Astrocyte (in vitro differentiated cells and primary cell): ENCODE results near the gene GKN2. TPM values are rescaled to one million over a fixed set of nuclear protein-coding genes. Genes with fewer than 3 reads are reported as not detected.

Source experiments
- DNase-seq: peaks from one replicate; pipeline ENCODE4 v3.0.0-alpha.2; 2010; ENCODE audit warnings: low read depth
- FAIRE-seq: peaks from 2 replicates; lab custom pipeline; 2011; peaks lifted over from hg19 to GRCh38; lab: Jason Lieb, UNC
- H2AFZ ChIP-seq: 2 replicates; pipeline ENCODE4 v1.6.0; 2012; ENCODE audit warnings: low read depth, low read length, inconsistent platforms
- H3K27ac ChIP-seq: 2 replicates; pipeline ENCODE4 v1.5.1; 2011; ENCODE audit warnings: low read depth, low read length, inconsistent platforms
- H3K27me3 ChIP-seq: 2 replicates; pipeline ENCODE4 v1.6.0; 2011; ENCODE audit warnings: low read length, inconsistent platforms; ENCODE audit not compliant: insufficient read depth
- H3K36me3 ChIP-seq: 2 replicates; pipeline ENCODE4 v1.5.1; 2011; ENCODE audit warnings: low read length, inconsistent platforms; ENCODE audit not compliant: insufficient read depth
- H3K4me1 ChIP-seq: 2 replicates; pipeline ENCODE4 v1.5.1; 2011; ENCODE audit warnings: low read length, inconsistent platforms; ENCODE audit not compliant: insufficient read depth
- H3K4me2 ChIP-seq: 2 replicates; pipeline ENCODE4 v1.6.0; 2012; ENCODE audit warnings: low read length, inconsistent platforms
- H3K4me3 ChIP-seq: 2 replicates; pipeline ENCODE4 v1.5.1; 2011; ENCODE audit warnings: low read depth, mild to moderate bottlenecking, low read length, inconsistent platforms; ENCODE audit not compliant: insufficient read depth
- H3K79me2 ChIP-seq: 2 replicates; pipeline ENCODE4 v1.6.0; 2012; ENCODE audit warnings: mild to moderate bottlenecking, low read length, inconsistent platforms; ENCODE audit not compliant: insufficient read depth
- H3K9ac ChIP-seq: 2 replicates; pipeline ENCODE4 v1.6.0; 2012; ENCODE audit warnings: mild to moderate bottlenecking, low read length, inconsistent platforms
- H3K9me3 ChIP-seq: 2 replicates; pipeline ENCODE4 v1.5.1; 2012; ENCODE audit warnings: low read depth, mild to moderate bottlenecking, low read length, inconsistent platforms; ENCODE audit not compliant: insufficient read depth
- H4K20me1 ChIP-seq: 2 replicates; pipeline ENCODE4 v1.6.0; 2012; ENCODE audit warnings: low read length, inconsistent platforms; ENCODE audit not compliant: insufficient read depth
- H3K27ac Mint-ChIP-seq: one replicate; pipeline ENCODE4 v1.8.0; 2021; ENCODE audit warnings: mild to moderate bottlenecking, mixed read lengths; ENCODE audit not compliant: unreplicated experiment
- H3K27me3 Mint-ChIP-seq: one replicate; pipeline ENCODE4 v1.8.0; 2021; ENCODE audit warnings: low read depth, mixed read lengths; ENCODE audit not compliant: unreplicated experiment
- H3K36me3 Mint-ChIP-seq: one replicate; pipeline ENCODE4 v1.8.0; 2021; ENCODE audit warnings: low read depth, mixed read lengths; ENCODE audit not compliant: unreplicated experiment
- H3K4me1 Mint-ChIP-seq: one replicate; pipeline ENCODE4 v1.8.0; 2021; ENCODE audit warnings: low read depth, mixed read lengths; ENCODE audit not compliant: unreplicated experiment
- H3K4me3 Mint-ChIP-seq: one replicate; pipeline ENCODE4 v1.8.0; 2021; ENCODE audit warnings: mild to moderate bottlenecking, moderate library complexity, mixed read lengths; ENCODE audit not compliant: unreplicated experiment
- H3K9me3 Mint-ChIP-seq: one replicate; pipeline ENCODE4 v1.8.0; 2021; ENCODE audit warnings: mild to moderate bottlenecking, mixed read lengths; ENCODE audit not compliant: unreplicated experiment
- EZH2 ChIP-seq: IDR thresholded peaks from 2 replicates; pipeline ENCODE4 v1.6.1; 2012; ENCODE audit warnings: mild to moderate bottlenecking, low read length, inconsistent platforms; ENCODE audit not compliant: insufficient read depth
- total RNA-seq: library from RNA; stranded (reverse); gene quantifications from 2 replicates; pipeline ENCODE4 v1.2.1, GENCODE V29; 2021
- TF ChIP-seq, protein P1 (sequence below): IDR thresholded peaks from 2 replicates; pipeline ENCODE4 v1.5.1; 2011; ENCODE audit warnings: low read depth, mild to moderate bottlenecking, inconsistent platforms, low read length, moderate library complexity; ENCODE audit not compliant: insufficient read depth

GKN2 gene
- total RNA-seq, 1 donor from 2014 or later: not detected

DNA sequence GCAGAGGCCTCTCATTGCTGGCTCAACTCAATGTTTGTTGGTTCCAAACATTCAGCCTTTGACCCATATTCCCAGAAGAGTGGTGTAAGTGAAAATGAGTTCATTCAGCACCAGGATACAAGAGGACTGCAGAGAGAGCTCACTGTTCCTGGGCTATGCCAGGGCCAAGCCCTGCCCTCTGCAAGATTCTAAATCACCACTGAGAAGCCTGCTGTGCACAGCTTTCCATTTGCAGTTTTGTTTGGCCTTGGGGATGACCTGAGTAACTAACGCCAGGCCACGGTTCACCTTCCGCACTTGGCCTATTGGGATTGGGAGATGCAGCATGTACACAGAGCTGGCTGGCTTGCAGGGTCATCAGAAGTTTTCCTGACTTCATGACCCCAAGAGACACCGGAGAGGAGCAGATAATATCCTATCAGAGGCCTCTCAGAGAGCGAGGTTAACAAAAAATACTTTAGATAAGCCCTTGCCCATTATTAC, 34.4 kb upstream of the GKN2 start:
- Histone ChIP-seq H3K79me2 (no peaks in the 10 kb centered on the region), H3K4me3 (no peak overlapping the region), H3K4me1 (no peaks in the 10 kb centered on the region), H2AFZ (no peak overlapping the region), H3K27ac (no peak overlapping the region), H3K4me2 (no peak overlapping the region), H3K36me3 (no peaks in the 10 kb centered on the region), H3K27me3 (peaks cover under 1% of the 10 kb centered on the region), H3K9me3 (no peaks in the 10 kb centered on the region), H4K20me1 (no peaks in the 10 kb centered on the region), H3K9ac (no peak overlapping the region)
- TF ChIP-seq, protein P1, sequence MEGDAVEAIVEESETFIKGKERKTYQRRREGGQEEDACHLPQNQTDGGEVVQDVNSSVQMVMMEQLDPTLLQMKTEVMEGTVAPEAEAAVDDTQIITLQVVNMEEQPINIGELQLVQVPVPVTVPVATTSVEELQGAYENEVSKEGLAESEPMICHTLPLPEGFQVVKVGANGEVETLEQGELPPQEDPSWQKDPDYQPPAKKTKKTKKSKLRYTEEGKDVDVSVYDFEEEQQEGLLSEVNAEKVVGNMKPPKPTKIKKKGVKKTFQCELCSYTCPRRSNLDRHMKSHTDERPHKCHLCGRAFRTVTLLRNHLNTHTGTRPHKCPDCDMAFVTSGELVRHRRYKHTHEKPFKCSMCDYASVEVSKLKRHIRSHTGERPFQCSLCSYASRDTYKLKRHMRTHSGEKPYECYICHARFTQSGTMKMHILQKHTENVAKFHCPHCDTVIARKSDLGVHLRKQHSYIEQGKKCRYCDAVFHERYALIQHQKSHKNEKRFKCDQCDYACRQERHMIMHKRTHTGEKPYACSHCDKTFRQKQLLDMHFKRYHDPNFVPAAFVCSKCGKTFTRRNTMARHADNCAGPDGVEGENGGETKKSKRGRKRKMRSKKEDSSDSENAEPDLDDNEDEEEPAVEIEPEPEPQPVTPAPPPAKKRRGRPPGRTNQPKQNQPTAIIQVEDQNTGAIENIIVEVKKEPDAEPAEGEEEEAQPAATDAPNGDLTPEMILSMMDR: no peak
- TF ChIP-seq EZH2: no peak
- Mint-ChIP-seq H3K4me3 (no peak overlapping the region), H3K27me3 (no peaks in the 10 kb centered on the region), H3K4me1 (no peaks in the 10 kb centered on the region), H3K36me3 (no peaks in the 10 kb centered on the region), H3K9me3 (no peaks in the 10 kb centered on the region), H3K27ac (no peak overlapping the region)
- FAIRE-seq: no peak
- no peak for DNase-seq

GRCh38 chr2:68980956-68981355, 28.3 kb upstream of the GKN2 start:
- no peaks in the 10 kb centered on the region for H3K9me3 ChIP-seq
- Mint-ChIP-seq H3K4me3 (no peak overlapping the region), H3K36me3 (no peaks in the 10 kb centered on the region), H3K27ac (no peak overlapping the region), H3K4me1 (peaks cover 6% of the 10 kb centered on the region), H3K27me3 (no peaks in the 10 kb centered on the region), H3K9me3 (no peaks in the 10 kb centered on the region)
- H3K27ac ChIP-seq: no peak overlapping the region
- FAIRE-seq: no peak
- H3K9ac ChIP-seq: no peak overlapping the region
- H3K27me3 ChIP-seq: no peaks in the 10 kb centered on the region
- DNase-seq: peak; percentile 27
- H3K4me3 ChIP-seq: no peak overlapping the region
- no peaks in the 10 kb centered on the region for H3K36me3 ChIP-seq
- TF ChIP-seq, protein P1: no peak
- no peak for TF ChIP-seq EZH2
- no peak overlapping the region for H2AFZ ChIP-seq
- no peaks in the 10 kb centered on the region for H3K79me2 ChIP-seq
- no peak overlapping the region for H3K4me2 ChIP-seq
- no peaks in the 10 kb centered on the region for H4K20me1 ChIP-seq
- H3K4me1 ChIP-seq: no peaks in the 10 kb centered on the region

GRCh38 chr2:68978098-68978497, 25.4 kb upstream of the GKN2 start:
- Histone ChIP-seq H3K9me3 (no peaks in the 10 kb centered on the region), H3K27ac (no peak overlapping the region), H3K4me3 (no peak overlapping the region), H3K79me2 (no peaks in the 10 kb centered on the region), H3K36me3 (no peaks in the 10 kb centered on the region), H3K27me3 (no peaks in the 10 kb centered on the region), H4K20me1 (no peaks in the 10 kb centered on the region), H2AFZ (no peak overlapping the region), H3K4me1 (no peaks in the 10 kb centered on the region), H3K9ac (no peak overlapping the region), H3K4me2 (no peak overlapping the region)
- H3K4me3 Mint-ChIP-seq: no peak overlapping the region
- H3K27me3 Mint-ChIP-seq: no peaks in the 10 kb centered on the region
- FAIRE-seq (no peak), DNase-seq (no peak)
- peaks cover 16% of the 10 kb centered on the region for H3K4me1 Mint-ChIP-seq
- H3K9me3 Mint-ChIP-seq: no peaks in the 10 kb centered on the region
- no peaks in the 10 kb centered on the region for H3K36me3 Mint-ChIP-seq
- no peak overlapping the region for H3K27ac Mint-ChIP-seq
- TF ChIP-seq EZH2: no peak
- TF ChIP-seq, protein P1: no peak
